Right forelimb (tissue), 1 donor: ENCODE measurements around the gene TAX1BP1.

Experiments
- DNase-seq: peaks from one replicate; pipeline ENCODE4 v3.0.0-alpha.2; 2018

Gene TAX1BP1

DNA sequence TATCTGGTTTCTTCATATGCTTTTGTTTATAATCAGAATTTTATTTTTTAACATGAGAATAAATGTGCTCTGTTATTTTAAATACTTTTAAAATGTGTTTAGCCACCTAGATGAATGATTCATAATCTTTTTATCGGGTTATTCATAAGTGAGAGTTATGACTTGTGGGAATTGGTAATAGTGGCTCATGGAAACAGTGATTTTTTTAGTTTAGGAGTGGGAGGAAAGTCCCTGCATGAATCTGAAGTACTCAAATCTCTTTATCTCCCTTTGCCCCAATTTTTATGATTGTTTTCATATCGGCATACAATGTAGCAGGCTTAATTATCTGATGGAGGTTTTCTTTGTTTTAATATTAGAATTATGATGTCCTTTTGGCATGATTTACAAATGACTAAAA is 42.9 kb downstream of the TAX1BP1 start:
- DNase-seq, result no peak

DNA sequence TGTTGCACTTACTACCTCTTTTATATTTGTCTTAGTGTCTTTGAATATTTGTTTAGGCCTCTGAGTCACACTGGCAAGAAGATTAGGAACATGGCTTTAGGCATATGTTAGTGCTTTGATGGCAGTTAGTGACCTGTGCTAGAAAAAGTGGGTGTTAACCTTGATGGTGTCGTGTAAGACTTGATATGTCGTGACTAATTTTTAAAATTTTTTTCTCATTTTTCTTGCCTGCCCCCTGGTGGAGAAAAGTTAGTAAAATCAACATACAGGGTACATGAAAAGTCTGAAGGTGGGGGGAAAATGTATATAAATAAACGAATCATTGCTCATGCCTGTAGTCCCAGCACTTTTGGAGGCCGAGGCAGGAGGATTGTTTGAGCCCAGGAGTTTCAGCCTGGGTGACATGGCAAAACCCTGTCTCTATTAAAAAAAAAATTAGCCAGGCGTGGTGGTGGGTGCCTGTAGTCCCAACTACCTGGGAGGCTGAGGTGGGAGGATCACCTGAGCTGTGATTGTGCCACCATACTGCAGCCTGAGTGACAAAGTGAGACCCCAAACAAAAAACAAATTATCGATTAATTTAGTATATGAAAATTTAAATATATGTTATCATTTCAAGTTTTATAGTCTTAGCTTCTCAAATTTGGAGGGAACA is 44.6 kb downstream of the TAX1BP1 start:
- no peak for DNase-seq

DNA sequence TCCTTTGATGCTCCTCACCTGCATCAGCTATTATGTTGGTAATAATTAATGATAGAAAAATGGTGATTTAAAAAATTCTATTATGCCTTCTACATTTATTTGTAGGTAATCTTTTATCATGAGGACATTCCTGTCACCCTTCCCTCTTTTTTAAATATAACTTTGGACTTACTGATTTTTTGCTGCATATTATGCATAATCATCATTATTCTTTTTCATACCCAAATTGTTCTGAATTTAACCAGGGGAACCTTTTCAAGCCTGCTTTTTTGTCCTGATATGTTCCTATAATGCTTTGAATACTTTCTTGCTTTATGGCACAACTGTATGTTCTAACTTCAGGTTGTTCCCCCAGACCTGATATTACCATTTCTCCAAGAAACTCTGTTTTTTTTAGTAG is 48.5 kb downstream of the TAX1BP1 start:
- no peak for DNase-seq

DNA sequence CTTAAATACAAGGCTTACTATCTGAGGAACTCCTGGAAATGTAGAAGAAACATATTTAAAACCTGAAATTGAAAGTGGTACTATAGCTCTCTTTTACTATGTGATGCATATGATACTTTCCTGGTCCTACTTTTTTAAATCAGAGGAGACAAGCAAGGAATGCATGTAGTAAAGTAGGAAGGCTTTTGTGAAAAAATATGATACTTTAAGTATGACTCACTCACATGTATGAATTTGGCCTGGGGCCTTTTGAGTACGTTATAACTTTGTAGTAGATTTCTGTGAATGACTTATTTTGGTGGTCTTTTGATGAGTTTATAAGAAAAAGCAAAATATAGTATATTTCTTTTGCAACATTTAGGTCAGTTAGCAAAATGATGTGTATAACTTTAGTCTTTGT is 53.8 kb downstream of the TAX1BP1 start:
- no peak for DNase-seq

DNA sequence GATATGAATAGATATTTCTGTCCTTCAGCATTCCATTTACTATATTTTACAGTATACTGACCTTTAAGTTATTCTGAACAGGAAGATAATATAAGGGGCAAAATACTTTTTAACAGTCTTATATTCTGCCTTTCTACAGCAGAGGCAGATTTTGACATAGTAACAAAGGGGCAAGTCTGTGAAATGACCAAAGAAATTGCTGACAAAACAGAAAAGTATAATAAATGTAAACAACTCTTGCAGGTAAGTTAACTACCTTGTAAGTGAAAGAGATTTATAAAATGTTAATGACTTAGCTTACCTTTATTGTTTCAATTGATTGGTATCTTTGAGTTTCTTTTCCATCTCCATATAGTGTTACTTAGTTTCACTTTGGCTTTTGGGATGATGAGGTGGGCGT is 56.0 kb downstream of the TAX1BP1 start:
- DNase-seq, result no peak

DNA sequence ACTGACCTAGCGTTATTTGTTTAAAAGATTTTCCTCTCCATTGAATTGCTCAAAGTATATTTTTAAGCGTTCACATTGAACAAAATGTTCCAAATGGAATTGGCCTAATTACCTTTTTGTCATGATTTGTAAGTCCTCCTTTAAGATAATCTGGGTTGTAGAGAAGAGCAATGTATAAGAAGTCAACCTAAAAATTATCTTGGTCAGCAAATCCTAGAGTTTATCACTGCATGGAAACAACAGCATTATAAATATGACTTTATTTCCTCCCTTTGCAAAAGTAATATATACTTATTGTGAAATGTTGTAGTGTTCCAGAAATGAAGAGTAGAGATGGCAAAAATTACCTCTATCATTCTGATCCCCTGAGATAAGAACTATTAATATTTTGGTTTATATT is 59.2 kb downstream of the TAX1BP1 start:
- DNase-seq, result no peak

DNA sequence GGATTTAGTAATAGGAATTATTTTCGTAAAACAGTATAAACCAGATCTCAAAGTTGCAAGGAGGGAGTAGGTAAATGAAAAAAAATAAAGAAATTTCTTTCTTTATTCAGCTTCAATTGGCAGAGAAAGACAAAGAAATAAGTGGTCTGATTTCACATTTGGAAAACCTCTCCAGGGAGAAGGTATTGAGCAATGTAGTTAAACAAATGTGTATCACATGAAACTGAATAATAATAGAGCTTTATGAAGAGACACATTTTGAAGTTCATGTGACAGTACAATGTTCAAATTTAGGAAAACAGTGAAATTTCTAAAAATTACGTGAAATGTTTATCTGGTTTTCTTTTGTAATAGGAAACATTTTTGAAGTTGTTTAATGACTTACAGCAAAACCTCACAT is 63.0 kb downstream of the TAX1BP1 start:
- DNase-seq, result no peak

DNA sequence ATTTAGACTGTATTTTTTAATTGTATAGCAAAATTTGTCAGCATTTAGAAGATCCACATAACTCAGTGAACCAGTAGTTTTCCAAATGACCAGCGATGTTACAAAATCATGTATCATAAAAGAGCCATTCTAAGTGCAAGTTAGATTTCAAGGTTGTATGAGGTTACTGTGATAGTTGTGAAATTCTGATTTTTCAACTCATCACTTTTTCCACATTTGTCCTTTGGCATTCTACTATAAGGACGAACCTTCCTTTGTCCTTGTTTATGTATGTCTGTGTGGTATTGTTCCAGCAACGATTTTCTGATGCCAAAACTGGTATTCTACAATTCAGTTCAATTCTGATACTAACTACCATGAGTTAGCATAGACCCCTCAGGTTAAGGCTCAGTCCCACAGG is 64.2 kb downstream of the TAX1BP1 start:
- no peak for DNase-seq

DNA sequence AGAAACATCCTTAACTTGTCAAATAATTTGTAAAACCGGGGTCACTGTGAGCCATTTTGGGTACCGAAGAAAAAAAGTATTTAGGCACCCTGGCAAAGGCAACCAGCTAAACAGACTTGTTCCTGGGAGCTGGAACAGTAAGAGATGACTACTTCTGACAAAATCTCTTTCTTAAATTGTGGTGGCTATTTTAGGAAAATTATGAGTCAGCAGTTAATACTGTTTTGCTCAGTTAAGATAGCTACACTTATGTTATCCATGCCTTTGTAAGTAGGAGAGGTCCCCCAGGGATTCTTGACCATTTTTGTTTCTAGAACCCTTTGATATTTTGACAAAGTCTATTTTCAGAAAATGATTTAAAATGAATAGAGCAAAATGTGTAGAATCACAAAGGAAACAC is 68.7 kb downstream of the TAX1BP1 start:
- no peak for DNase-seq

DNA sequence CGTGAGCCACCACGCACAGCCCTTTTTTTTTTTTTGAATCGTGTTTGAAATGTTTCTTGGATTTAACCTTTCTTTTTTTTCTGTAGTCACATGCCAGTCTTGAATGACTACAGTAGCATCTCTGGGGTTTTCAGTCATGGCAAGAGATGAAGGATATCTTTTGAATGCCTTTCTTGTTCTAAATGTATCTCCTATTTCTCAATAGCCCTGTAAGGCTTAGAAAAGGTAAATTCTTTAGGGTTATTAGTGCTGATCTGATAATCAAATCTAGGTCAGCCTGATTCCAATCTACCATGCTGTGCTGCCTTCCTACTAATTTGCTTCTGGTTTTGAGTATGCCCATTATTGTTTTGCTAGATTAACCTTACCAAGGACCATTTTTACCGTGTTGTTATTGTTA is 70.2 kb downstream of the TAX1BP1 start:
- no peak for DNase-seq

DNA sequence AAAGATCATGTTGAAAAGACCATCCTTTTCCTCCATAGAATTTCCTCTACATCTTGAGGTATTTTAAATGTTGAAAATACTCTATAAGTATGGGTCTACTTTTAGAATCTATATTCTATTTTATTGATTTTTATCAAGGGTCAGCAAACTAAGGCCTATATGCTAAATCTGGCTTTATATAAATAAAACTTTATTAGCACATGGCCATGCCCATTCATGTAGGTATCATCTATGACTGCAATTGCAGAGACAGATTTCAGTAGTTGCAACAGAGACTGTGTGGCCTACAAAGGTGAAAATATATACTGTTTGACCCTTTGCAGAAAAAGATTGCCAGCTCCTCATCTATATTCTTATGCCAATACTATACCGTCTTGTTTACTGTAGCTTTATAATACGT is 72.7 kb downstream of the TAX1BP1 start:
- no peak for DNase-seq

DNA sequence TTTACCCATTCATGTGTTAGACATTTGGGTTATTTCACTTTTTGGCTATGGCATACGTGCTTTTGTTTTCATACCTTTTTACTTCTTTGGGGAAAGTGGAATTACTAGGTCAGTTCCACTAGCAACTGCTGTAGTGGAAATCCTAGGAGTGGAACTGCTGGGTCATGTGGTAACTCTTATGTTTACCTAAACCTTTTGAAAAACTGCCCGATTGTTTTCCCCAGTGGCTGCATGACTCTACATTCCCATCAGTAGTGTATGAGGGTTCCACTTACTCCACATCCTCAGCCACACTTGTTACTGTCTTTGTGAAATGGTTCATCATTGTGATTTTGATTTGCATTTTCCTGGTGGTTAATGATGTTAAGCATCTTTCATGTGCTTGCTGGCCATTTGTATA is 82.3 kb downstream of the TAX1BP1 start:
- DNase-seq, result no peak

DNA sequence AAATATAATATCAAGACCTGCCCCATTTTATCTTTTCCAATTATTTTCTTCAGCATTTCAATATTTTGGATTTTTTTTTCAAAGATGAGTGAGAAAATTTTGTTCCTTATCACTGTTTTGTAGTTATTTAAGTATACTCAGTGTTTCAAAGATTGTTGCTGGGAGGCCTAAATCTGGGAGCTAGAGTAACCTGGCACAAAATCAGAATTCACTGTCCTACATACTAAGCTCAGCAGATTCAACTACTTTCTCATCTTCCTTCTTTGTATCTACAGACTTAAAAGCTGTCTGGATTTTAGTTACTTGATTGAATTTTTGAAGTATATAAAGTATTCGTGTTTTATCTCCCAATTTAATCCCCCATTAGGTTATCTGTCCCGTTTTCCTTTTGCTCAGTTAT is 85.9 kb downstream of the TAX1BP1 start:
- no peak for DNase-seq

DNA sequence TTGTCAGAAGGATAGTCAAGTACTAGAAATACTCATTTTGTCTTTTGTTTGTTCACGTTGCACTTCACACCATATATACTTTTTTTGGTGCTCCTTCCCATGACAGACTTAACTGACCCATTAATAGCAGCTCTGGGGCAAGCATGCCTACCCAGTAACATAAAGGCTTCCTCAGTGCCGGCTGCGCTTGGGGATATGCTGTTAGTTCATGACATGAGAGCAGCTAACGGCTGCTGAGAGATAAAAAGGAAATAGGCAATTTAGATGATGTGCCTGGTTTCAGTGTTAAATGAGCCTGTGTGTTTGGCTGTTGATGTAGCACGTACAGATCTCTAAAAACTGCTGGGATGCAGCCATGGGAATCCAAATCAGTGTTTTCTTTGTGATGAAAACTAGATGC is 86.4 kb downstream of the TAX1BP1 start:
- DNase-seq, result no peak

DNA sequence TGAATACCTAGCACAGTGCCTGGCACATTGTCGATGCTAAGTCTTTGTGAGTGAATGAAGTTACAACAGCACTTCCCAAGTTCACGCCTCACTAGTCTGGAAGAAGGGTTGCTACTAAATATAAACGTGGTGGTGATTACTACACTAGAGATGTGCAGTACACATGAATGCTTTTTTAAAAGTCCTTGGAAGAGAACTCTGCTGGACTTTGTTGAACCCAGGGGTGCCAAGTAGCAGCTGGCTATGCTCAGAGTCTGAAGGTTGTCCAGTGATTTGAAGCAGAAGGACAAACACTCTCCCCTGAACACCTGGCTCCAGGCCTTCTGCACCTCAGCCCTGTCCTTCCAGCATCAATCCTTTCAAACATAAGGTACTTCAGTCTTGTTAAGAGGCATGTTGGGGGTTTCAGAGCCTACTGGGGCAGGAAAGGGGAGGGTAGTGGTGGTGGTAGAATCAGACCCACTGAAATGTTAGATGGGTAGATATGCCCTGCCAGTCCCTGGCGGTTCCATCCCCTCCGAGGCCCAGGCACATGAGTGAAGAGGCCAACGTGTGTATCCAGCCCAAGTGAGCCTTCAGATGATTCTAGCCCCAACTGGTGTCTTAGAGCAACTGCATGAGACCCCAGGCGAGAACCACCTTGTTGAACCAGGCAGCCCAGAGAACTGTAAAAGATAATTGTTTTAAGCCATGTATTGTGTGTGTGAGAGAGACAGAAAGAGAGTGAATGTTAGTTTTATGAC is 94.4 kb downstream of the TAX1BP1 start:
- no peak for DNase-seq

DNA sequence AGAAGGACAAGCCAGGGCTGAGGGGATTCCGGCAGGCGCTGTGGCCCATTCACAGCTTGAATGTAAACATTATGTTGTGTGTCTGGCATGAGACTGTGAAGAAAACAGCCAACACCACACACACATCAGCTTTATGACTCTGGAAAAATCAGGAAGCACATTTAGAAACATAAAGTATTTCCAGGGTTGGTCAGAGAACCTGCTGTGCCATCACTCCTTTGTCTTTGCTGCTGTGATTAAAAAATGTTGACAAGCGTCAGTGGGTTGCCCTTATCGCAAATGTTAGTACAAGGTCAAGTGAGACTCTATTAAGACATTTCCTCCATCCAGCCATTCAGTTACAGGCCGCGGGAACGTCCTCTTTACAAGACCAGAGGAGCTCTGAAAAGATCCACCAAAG is 95.4 kb downstream of the TAX1BP1 start:
- no peak for DNase-seq

DNA sequence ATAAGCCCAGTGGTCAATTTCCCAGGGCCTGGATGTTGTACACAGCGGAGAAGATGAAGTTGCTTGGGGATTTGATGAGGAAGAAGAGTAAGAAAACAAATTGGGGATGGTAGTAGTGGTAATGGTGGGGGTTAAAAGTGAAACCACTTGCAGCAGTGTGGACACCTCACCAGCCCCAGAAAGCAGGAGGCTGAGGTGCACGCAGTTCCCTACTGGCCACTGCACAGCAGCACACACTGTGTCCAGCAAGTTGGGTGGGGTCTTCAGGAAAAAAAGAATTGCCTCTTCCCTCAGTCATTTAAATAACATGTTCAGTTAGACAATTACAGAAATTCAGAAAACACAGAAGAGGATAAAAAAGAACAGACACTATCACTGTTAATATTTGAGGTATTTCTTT is 96.6 kb downstream of the TAX1BP1 start:
- no peak for DNase-seq

DNA sequence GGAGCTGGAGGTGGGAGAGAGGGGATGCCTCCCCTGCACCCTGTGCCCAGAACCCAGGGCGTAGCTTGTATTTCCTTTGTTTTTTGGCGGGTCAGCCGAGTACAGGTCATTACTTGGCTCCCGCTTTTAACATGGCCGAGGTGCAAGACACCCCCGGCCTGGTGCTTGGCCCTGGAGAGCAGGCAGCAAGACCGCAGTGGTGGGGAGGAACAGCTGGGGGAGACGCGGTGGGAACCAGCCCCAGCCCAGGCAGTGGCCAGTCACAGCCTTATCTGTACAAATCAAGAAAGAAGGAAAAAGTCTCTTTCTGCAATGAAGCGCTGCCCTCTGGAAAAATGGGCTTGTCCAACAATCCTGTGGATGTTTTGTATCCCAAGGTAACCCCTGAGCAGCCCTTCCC is 99.1 kb downstream of the TAX1BP1 start:
- no peak for DNase-seq

DNA sequence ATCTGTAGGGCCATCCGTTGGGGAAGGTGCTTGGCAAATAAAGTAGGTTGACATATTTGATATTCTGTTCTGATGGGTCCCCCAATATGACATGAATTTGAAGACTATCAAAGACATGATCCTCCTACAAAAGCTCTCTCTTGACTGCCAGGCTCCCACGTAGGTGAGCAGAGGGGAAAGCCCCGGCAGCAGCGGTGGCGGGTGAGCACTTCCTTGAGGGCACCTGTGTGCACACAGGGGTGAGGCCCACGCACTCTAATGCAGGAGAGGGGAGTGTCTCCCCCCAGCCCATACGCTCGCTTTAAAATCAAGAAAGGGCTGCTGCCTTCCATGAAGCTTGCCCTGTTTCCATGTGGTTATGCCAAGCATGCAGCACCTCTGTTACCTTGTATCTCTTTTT is 100.4 kb downstream of the TAX1BP1 start:
- no peak for DNase-seq

DNA sequence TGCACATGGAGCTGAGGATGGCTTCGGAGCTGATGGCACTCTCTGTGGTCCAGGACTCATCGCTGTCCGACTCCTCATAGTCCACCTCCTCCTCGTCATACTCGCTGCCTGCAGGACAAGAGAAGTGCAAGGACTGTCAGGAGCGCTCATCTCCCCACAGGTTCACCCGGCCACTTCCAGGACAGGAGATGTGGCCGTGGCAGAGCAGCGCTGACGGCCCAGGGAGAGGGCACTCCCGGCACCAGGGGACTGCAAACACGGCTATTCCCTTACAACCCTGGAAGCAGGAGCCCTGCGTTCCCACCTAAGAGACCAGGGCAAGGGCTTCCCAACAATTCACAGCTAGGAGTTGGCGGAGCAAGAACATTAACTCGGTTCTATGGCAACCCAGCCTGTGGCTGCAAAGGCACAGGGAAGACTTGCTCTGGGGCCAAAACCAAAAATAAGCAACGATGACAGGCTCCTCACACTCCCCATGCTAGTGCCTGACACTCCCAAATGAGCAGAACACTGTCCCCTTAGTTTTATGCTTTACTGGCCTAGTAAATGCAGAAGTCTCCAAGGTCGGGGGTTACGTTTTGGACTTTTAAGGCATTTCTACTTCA is 100.9 kb downstream of the TAX1BP1 start:
- no peak for DNase-seq

DNA sequence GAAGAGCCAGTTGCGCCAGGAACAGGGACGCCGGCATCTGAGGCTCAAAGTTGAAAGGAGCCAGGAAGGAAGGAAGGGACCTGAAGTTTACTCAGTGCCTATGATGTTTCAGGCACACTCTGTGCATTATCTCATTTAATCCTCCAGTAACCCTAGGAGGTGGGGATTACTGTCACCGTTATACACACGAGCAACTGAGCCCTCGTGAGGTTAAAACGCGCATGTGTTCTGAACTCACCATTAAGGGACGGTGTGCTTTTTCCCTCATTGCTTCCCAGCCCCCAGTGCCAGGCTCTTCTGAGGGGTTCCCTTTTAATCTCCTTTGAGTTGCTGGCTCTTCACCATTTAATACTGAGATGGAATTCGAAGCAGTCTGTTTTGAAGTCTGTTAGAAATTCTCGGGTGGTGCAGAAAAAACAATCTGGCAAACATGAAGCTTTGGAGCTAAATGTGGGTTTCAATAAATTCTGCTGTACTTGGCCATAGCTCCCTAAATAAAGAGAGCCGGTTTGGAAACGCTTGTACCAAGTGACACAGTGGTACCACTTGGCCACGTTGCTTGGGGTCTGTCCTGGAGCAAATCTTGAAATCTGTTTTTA is 102.2 kb downstream of the TAX1BP1 start:
- no peak for DNase-seq

DNA sequence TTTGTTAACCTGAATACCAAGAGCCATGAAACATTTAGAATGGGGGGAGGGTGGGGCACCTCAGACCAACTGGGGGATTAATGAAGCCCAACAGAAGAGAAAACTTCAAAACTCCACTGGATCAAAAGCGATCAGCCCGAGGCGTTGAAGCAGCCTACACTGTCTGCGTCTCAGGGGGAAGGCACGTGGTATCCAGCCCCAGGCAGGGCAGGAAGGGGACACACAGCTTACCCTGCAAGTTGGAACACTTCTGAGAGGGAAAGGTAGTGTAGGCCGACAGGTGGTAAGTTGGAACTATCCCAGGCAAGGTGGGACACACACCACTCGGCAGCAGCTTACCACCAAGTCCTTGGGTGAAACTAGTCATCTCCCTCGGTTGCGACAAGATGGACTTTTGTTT is 102.9 kb downstream of the TAX1BP1 start:
- DNase-seq, result no peak

DNA sequence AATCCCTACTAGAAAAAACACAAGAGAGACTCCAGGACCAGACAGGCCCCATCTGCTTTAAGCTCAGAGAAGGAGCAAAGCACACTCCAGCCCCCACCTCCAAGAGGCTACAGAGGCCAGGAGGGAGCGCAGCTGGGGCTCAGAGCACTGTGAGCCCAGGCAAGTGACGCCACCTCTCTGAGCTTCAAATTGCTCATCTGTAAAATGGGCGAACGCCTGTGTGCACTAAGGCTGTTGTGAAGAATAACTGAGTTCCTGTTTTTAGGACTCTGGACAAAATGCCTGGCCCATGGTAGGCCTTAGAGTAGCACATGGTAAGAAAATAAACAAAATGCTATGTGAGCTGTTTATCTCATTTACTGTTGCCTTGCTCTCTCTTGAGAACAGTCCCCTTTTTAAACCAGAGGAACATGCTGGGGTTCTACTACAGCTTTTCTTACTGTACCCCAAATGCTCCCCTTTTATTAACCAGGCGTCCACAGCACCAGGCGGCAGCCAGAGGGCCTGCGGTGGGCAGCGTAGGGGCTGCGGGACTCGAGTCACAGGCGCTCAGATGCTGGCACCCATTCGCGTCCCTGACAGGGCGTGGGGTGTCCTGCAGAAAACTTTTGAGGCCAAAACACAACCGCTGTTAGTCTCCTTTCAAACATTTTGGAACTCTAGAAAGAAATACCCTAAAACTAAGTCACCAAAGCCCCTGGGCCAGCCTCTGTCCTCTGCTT is 103.8 kb downstream of the TAX1BP1 start:
- no peak for DNase-seq

DNA sequence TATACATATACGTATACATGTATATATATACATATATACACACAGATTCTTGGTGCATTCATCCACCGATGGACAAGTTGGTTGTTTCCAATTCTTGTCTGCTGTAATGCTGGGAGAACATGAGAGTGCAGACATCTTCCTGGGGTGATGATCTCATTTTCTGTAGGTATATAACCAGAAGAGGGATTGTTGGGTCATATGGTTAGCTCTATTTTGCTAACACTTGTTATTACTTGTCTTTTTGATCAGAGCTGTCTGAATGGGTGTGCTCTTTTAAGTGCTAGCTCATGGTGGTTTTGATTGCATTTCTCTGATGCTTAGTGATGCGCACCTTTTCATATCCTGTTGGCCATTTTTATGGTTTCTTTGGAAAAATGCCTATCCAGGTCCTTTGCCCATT is 106.4 kb downstream of the TAX1BP1 start:
- no peak for DNase-seq
